ENCODE results near the gene IFI27. TPM values are rescaled to one million over a fixed set of nuclear protein-coding genes. Genes with fewer than 3 reads are reported as not detected.
A peak's percentile ranks its signal among the peaks of the same experiment; 100 is the strongest.

IFI27 gene
- total and polyA plus RNA-seq, 9 donors: 44.5 to 413 (median 83.1) TPM

GRCh38 chr14:94127330-94127729 lies 16.8 kb downstream of the IFI27 start:
- 88 to 94% (median 90%) methylated on average over 6 of the region's 6 CpGs for WGBS, 3 donors
- DNase-seq: no peak
- H3K36me3 ChIP-seq: no peaks in the 10 kb centered on the region
- H3K4me1 ChIP-seq (ENCODE audit: insufficient read depth): no peaks in the 10 kb centered on the region
- no peaks in the 10 kb centered on the region for H3K27me3 ChIP-seq
- intact Hi-C loops (cut with DNase I): loop anchor here in 2 of 4 donors (5.0 kb wide), 2 partner anchors 70 to 75 kb away; no protein-coding TSS in a partner anchor
- no peak overlapping the region for H3K27ac ChIP-seq
- no peak overlapping the region for H3K4me3 ChIP-seq
- H3K9me3 ChIP-seq: no peaks in the 10 kb centered on the region
- TF ChIP-seq EP300 (IDR thresholded peaks at IDR 0.05): no peak
- no peak for TF ChIP-seq POLR2A (IDR thresholded peaks at IDR 0.05)
- TF ChIP-seq CTCF (IDR thresholded peaks at IDR 0.05): no peak

GRCh38 chr14:94128216-94128839 lies 17.8 kb downstream of the IFI27 start:
- no peaks in the 10 kb centered on the region for H3K36me3 ChIP-seq
- H3K27me3 ChIP-seq: no peaks in the 10 kb centered on the region
- TF ChIP-seq POLR2A (IDR thresholded peaks at IDR 0.05) (no peak), CTCF (IDR thresholded peaks at IDR 0.05) (no peak), EP300 (IDR thresholded peaks at IDR 0.05) (no peak)
- intact Hi-C loops (cut with DNase I): loop anchor here in 2 of 4 donors (5.0 kb wide), 2 partner anchors 71 to 76 kb away; no protein-coding TSS in a partner anchor
- H3K4me3 ChIP-seq: no peak overlapping the region
- DNase-seq: peak in 1 of 5 donors; percentile 37
- WGBS, 3 donors: 86 to 88% (median 87%) methylated on average over 14 of the region's 14 CpGs
- H3K27ac ChIP-seq: peak overlapping the region; percentile 91 to 94
- no peaks in the 10 kb centered on the region for H3K4me1 ChIP-seq (ENCODE audit: insufficient read depth)
- no peaks in the 10 kb centered on the region for H3K9me3 ChIP-seq

GRCh38 chr14:94129111-94129757 lies 18.7 kb downstream of the IFI27 start, which contains the start of gene IFI27L2:
Gene IFI27L2 (minus strand): TSS chr14:94129604. CDS start chr14:94129564, 40 bp downstream.
- Histone ChIP-seq H3K4me1 (ENCODE audit: insufficient read depth) (no peaks in the 10 kb centered on the region), H3K36me3 (no peaks in the 10 kb centered on the region), H3K4me3 (peak within 1 kb of the TSS; percentile 50), H3K27ac (peak within 1 kb of the TSS; percentile 91 to 94), H3K9me3 (no peaks in the 10 kb centered on the region), H3K27me3 (no peaks in the 10 kb centered on the region)
- intact Hi-C loops (cut with DNase I): loop anchor here in 2 of 4 donors (5.0 kb wide), 2 partner anchors 72 to 77 kb away; no protein-coding TSS in a partner anchor
- 0 to 1% (median 1%) methylated on average over 25 to 27 of the region's 27 CpGs for WGBS, 3 donors
- TF ChIP-seq CTCF (IDR thresholded peaks at IDR 0.05): peak; percentile 37 to 46 (median 42)
- TF ChIP-seq POLR2A (IDR thresholded peaks at IDR 0.05): peak; percentile 27
- no peak for TF ChIP-seq EP300 (IDR thresholded peaks at IDR 0.05)
- DNase-seq: peak; percentile 75 to 80 (median 78)

- intact Hi-C loops (cut with DNase I): loop anchor here in 3 of 4 donors (5.0 to 10.0 kb wide), 4 partner anchors 73 to 185 kb away; no protein-coding TSS in a partner anchor
- Histone ChIP-seq H3K36me3 (no peaks in the 10 kb centered on the region), H3K4me1 (ENCODE audit: insufficient read depth) (no peaks in the 10 kb centered on the region), H3K9me3 (no peaks in the 10 kb centered on the region), H3K4me3 (peak overlapping the region; percentile 50), H3K27me3 (no peaks in the 10 kb centered on the region), H3K27ac (peak overlapping the region; percentile 91 to 94)
- WGBS, 3 donors: 0 to 2% (median 1%) methylated on average over 12 of the region's 12 CpGs
- no peak for TF ChIP-seq EP300 (IDR thresholded peaks at IDR 0.05)
- no peak for TF ChIP-seq CTCF (IDR thresholded peaks at IDR 0.05)
- no peak for TF ChIP-seq POLR2A (IDR thresholded peaks at IDR 0.05)
- peak; percentile 57 to 68 (median 65) for DNase-seq
These were observed 19.4 kb downstream of the IFI27 start for GRCh38 chr14:94129758-94130414.

Data from ovary (tissue), 9 donors.